ENCODE data around the gene PAPSS1. TPM values are rescaled to one million over a fixed set of nuclear protein-coding genes. Genes with fewer than 3 reads are reported as not detected.
"Not testable (repeated sequence)": the region's sequence is repeated elsewhere in the genome, so short reads cannot be mapped to it uniquely, and the experiment has no call there.

Gene PAPSS1
- total RNA-seq = 55.1 TPM

GRCh38 chr4:107719922-107720722, at the start of gene PAPSS1:
Gene PAPSS1, minus strand, starts transcription at chr4:107720234. Its CDS starts 55 bp downstream, at chr4:107720179.
- peak; percentile 99 for DNase-seq

- no peak for DNase-seq
Measured at GRCh38 chr4:107760281-107760947, 40.4 kb upstream of the PAPSS1 start.

- peak; percentile 53 for DNase-seq
Measured at GRCh38 chr4:107757864-107758476, 37.9 kb upstream of the PAPSS1 start.

- no peak for DNase-seq
Measured at GRCh38 chr4:107757283-107757682, 37.2 kb upstream of the PAPSS1 start.

- DNase-seq = no peak
Measured at GRCh38 chr4:107755841-107756356, 35.9 kb upstream of the PAPSS1 start.

GRCh38 chr4:107751670-107752069, 31.6 kb upstream of the PAPSS1 start:
- no peak for DNase-seq

- no peak for DNase-seq
Measured at GRCh38 chr4:107747748-107748486, 27.9 kb upstream of the PAPSS1 start.

GRCh38 chr4:107746161-107746560, 26.1 kb upstream of the PAPSS1 start:
- DNase-seq = no peak

- DNase-seq = no peak
Measured at GRCh38 chr4:107744532-107744931, 24.5 kb upstream of the PAPSS1 start.

- DNase-seq = no peak
Measured at GRCh38 chr4:107743532-107743931, 23.5 kb upstream of the PAPSS1 start.

- DNase-seq = no peak
Measured at GRCh38 chr4:107742791-107743190, 22.8 kb upstream of the PAPSS1 start.

GRCh38 chr4:107742196-107742595, 22.2 kb upstream of the PAPSS1 start:
- DNase-seq = no peak

GRCh38 chr4:107740950-107741701, 21.1 kb upstream of the PAPSS1 start:
- DNase-seq = peak; percentile 82

GRCh38 chr4:107740381-107740780, 20.3 kb upstream of the PAPSS1 start:
- DNase-seq = peak; percentile 41

GRCh38 chr4:107737450-107737849, 17.4 kb upstream of the PAPSS1 start:
- DNase-seq = no peak

- DNase-seq = peak; percentile 66
Measured at GRCh38 chr4:107736924-107737448, 17.0 kb upstream of the PAPSS1 start.

- peak; percentile 26 for DNase-seq
Measured at GRCh38 chr4:107736037-107736436, 16.0 kb upstream of the PAPSS1 start.

- DNase-seq = peak; percentile 21
Measured at GRCh38 chr4:107734120-107734519, 14.1 kb upstream of the PAPSS1 start.

GRCh38 chr4:107733431-107733925, 13.4 kb upstream of the PAPSS1 start:
- peak; percentile 60 for DNase-seq

- not testable (repeated sequence) for DNase-seq
Measured at GRCh38 chr4:107729050-107729449, 9.0 kb upstream of the PAPSS1 start.
